Measurements from ENCODE around the gene MMP26.
"Not testable (repeated sequence)": the region's sequence is repeated elsewhere in the genome, so short reads cannot be mapped to it uniquely, and the experiment has no call there.

Gene MMP26

DNA sequence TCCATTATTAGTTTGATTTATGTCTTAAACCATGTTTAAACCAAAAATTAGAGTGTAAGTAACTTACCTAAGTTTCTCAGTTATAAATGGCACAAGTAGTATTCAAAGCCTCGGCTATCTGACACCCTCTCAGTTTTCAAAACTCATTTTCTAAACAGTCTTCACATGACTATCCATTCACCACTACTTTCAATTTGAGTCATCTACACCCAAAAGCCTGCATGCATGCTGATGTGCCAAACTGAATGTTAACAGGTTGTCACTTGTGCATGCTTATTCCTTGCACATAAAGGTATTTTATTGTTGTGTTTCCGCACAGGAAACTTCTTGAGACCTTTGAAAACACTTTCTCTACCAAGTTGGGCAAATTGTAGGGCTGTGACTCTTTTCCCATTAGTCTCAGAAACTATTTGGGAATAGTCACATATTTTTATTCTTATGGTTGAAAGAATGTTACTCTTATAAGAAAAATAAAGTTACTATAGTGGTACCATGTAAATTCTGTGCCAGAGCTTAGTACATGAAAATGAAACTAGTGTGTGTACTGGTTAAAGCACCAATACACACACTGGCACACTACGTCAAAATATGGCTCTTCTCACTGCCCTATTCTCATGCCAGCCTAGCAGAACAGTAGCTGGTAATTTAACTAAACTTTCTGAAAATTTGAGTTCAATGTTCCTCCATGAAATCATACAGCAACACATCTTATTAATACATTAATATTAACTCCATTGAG is 4.7 kb upstream of the MMP26 start:
- ATAC-seq (peak; percentile 86), DNase-seq (ENCODE audit: low spot score in 2 of 2) (no peak)
- no peak overlapping the region for H3K27ac Mint-ChIP-seq
- H3K9me3 Mint-ChIP-seq: no peaks in the 10 kb centered on the region
- H3K4me1 Mint-ChIP-seq: no peaks in the 10 kb centered on the region
- no peaks in the 10 kb centered on the region for H3K36me3 Mint-ChIP-seq
- no peak overlapping the region for H3K4me3 Mint-ChIP-seq

DNA sequence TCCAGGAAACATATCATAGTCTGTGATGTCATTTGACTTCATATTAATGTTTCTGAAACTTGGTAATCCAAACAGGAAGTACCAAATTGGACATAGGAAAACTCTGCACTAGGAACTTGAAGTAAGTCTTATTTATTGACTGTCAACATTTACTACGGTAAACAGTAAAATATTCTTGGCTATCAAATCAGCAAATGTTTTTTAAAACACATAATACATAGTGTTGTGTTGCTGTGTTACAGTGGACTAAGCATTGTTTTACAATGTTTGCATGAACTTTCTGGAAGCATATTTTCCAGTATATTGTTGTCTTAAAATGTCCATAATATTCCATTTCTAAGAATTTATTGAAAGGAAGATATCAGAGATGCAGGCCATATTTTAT is 4.2 kb upstream of the MMP26 start:
- Mint-ChIP-seq H3K4me1 (no peaks in the 10 kb centered on the region), H3K9me3 (no peaks in the 10 kb centered on the region), H3K27ac (no peak overlapping the region), H3K4me3 (no peak overlapping the region), H3K36me3 (no peaks in the 10 kb centered on the region)
- DNase-seq (ENCODE audit: low spot score in 2 of 2): no peak
- ATAC-seq: no peak

GRCh38 chr11:4704790-4705334 is 278 bp downstream of the MMP26 start:
- ATAC-seq (no peak), DNase-seq (ENCODE audit: low spot score in 2 of 2) (no peak)
- Mint-ChIP-seq H3K27ac (no peak overlapping the region), H3K4me3 (no peak overlapping the region), H3K36me3 (no peaks in the 10 kb centered on the region), H3K4me1 (no peaks in the 10 kb centered on the region), H3K9me3 (no peaks in the 10 kb centered on the region)

- H3K9me3 Mint-ChIP-seq: no peaks in the 10 kb centered on the region
- H3K36me3 Mint-ChIP-seq: no peaks in the 10 kb centered on the region
- no peak overlapping the region for H3K4me3 Mint-ChIP-seq
- ATAC-seq: no peak
- no peaks in the 10 kb centered on the region for H3K4me1 Mint-ChIP-seq
- no peak for DNase-seq (ENCODE audit: low spot score in 2 of 2)
- no peak overlapping the region for H3K27ac Mint-ChIP-seq
These were observed 8.7 kb downstream of the MMP26 start for GRCh38 chr11:4713241-4713640.

GRCh38 chr11:4714300-4714699 is 9.7 kb downstream of the MMP26 start:
- H3K9me3 Mint-ChIP-seq: no peaks in the 10 kb centered on the region
- H3K4me1 Mint-ChIP-seq: no peaks in the 10 kb centered on the region
- no peak for DNase-seq (ENCODE audit: low spot score in 2 of 2)
- no peaks in the 10 kb centered on the region for H3K36me3 Mint-ChIP-seq
- H3K4me3 Mint-ChIP-seq: no peak overlapping the region
- H3K27ac Mint-ChIP-seq: no peak overlapping the region
- no peak for ATAC-seq

DNA sequence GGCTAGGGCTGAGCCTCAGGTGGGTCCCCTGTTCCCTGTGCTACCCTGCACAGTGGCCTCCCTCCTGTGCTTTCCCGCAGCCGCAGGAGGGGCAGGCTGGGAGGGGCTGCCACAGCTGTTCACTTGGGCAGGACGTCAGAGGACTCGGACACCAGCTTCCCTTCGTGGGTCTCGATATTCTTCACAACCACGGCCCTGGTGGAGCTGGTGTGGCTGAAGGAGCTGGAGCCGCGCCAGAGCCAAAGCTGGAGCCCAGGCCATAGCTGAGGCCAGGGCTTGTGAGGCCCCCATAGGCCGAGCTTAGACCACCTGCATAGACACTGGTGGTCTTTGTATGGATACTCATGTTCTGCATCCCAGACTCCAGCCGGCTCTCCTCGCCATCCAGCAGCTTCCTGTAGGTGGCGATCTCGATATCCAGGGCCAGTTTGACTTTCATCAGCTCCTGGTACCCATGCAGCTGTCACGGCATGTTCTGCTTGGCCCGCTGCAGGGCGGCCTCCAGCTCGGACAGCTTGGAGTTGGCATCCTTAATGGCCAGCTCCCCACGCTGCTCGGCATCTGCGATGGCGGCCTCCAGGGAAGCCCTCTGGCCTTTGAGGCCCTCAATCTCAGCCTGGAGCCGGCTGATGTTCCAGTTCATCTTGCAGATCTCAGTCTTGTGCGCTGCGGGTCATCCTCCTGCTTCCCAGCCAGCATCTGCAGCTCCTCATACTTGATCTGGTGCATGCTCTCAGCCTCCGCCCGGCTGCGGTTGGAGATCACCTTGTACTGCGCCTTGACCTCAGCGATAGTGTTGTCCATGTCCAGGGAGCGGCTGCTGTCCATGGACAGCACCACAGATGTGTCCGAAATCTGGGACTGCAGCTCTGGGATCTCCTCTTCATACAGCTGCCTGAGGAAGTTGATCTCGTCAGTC is 18.3 kb downstream of the MMP26 start:
- H3K4me3 Mint-ChIP-seq; ATAC-seq; H3K4me1 Mint-ChIP-seq; H3K9me3 Mint-ChIP-seq; H3K36me3 Mint-ChIP-seq; DNase-seq (ENCODE audit: low spot score in 2 of 2); H3K27ac Mint-ChIP-seq: not testable (repeated sequence)

DNA sequence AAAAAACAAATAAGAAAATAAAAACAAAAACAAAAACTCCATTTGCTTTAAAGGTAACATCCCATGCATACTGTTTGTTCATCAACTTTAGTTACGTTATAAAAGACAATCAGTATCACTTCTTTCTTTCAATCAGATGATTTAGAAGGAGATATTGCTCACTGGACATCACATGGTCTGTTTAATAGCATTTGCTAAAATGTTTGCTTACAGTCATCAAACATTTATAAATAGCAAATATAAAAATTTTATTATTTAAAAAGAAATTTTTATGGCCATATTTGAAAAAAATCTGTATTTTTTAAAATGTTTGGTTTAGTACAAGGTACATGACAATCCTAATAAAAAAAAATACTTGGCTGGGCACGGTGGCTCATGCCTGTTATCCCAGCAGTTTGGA is 22.6 kb downstream of the MMP26 start:
- ATAC-seq (no peak), DNase-seq (ENCODE audit: low spot score in 2 of 2) (no peak)
- Mint-ChIP-seq H3K9me3 (no peaks in the 10 kb centered on the region), H3K36me3 (no peaks in the 10 kb centered on the region), H3K4me3 (no peak overlapping the region), H3K4me1 (no peaks in the 10 kb centered on the region), H3K27ac (no peak overlapping the region)

- Mint-ChIP-seq H3K4me1 (no peaks in the 10 kb centered on the region), H3K9me3 (no peaks in the 10 kb centered on the region), H3K4me3 (no peak overlapping the region), H3K27ac (no peak overlapping the region), H3K36me3 (no peaks in the 10 kb centered on the region)
- ATAC-seq: no peak
- DNase-seq (ENCODE audit: low spot score in 2 of 2): no peak
These were observed 36.2 kb downstream of the MMP26 start for GRCh38 chr11:4740735-4741134.

DNA sequence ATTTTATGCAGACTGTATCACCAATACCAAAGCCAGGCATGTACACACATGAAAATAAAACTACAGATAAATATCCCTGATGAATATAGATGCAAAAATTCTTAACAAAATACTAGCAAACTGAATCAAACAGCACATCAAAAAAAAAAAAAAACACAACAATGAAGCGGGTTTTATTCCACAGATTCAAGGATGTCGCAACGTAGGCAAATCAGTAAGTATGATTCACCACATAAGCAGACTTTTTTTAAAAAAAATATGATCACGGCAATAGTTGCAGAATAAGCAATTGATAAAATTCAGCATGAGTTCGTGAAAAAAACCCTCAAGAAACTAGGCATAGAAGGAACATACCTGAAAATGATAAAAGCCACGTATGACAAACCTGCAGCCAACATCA is 43.9 kb downstream of the MMP26 start:
- H3K4me1 Mint-ChIP-seq: no peaks in the 10 kb centered on the region
- H3K9me3 Mint-ChIP-seq: no peaks in the 10 kb centered on the region
- no peaks in the 10 kb centered on the region for H3K36me3 Mint-ChIP-seq
- no peak overlapping the region for H3K27ac Mint-ChIP-seq
- no peak for ATAC-seq
- H3K4me3 Mint-ChIP-seq: no peak overlapping the region
- DNase-seq (ENCODE audit: low spot score in 2 of 2): no peak

GRCh38 chr11:4751201-4751600 is 46.6 kb downstream of the MMP26 start:
- Mint-ChIP-seq H3K4me1 (no peaks in the 10 kb centered on the region), H3K27ac (no peak overlapping the region)
- no peak for ATAC-seq

More at GRCh38 chr11:4751201-4751600, 46.6 kb downstream of the MMP26 start:
- no peak overlapping the region for H3K4me3 Mint-ChIP-seq
- H3K9me3 Mint-ChIP-seq: no peaks in the 10 kb centered on the region
- no peaks in the 10 kb centered on the region for H3K36me3 Mint-ChIP-seq
- DNase-seq (ENCODE audit: low spot score in 2 of 2): no peak
